Measurements from ENCODE around the gene TSHZ2.

DNA sequence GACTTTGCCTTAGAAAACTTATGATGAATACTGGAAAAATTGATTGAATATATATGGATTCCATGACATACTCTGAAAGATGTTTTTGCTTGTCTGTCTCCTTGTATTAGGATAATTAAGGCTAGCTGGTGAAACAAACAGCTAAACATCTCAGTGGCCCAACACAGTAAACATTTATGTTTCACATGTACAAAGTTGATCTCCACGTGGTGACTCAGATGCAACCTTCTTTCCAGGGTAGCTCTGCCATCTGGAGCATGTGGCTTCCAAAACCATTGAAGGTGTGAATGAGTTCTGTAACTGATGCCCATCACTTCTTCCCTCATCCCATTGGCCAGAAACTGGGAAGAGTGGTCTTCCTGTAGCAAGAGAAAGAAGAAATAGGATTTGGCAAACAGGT is 196.3 kb downstream of the TSHZ2 start:
- TF ChIP-seq CHD1 (IDR thresholded peaks at IDR 0.05; ENCODE audit: low read depth, low read length), result no peak
- TF ChIP-seq CTCF (conservative IDR thresholded peaks at IDR 0.05; ENCODE audit: low read depth, low read length), result no peak
- TF ChIP-seq SMC3 (IDR thresholded peaks at IDR 0.05; ENCODE audit: low read depth, low read length), result no peak
- TF ChIP-seq POLR2A (IDR thresholded peaks at IDR 0.05; ENCODE audit: low read depth, low read length), result no peak
- no peak for TF ChIP-seq USF2 (IDR thresholded peaks at IDR 0.05; ENCODE audit: low read depth, low read length)
- no peak for TF ChIP-seq MAFK (IDR thresholded peaks at IDR 0.05; ENCODE audit: low read depth, low read length)
- TF ChIP-seq BHLHE40 (IDR thresholded peaks at IDR 0.05; ENCODE audit: low read depth, low read length), result no peak
- TF ChIP-seq CEBPB (IDR thresholded peaks at IDR 0.05; ENCODE audit: low read depth, low read length), result no peak
- TF ChIP-seq MXI1 (IDR thresholded peaks at IDR 0.05; ENCODE audit: borderline replicate concordance, low read depth, low read length), result no peak
- no peak for TF ChIP-seq RAD21 (IDR thresholded peaks at IDR 0.05; ENCODE audit: low read length)
- TF ChIP-seq NFE2L2 (IDR thresholded peaks at IDR 0.05; ENCODE audit: low read depth, low read length), result no peak
- TF ChIP-seq RCOR1 (IDR thresholded peaks at IDR 0.05; ENCODE audit: insufficient replicate concordance, low read length), result no peak
- TF ChIP-seq, protein P1, sequence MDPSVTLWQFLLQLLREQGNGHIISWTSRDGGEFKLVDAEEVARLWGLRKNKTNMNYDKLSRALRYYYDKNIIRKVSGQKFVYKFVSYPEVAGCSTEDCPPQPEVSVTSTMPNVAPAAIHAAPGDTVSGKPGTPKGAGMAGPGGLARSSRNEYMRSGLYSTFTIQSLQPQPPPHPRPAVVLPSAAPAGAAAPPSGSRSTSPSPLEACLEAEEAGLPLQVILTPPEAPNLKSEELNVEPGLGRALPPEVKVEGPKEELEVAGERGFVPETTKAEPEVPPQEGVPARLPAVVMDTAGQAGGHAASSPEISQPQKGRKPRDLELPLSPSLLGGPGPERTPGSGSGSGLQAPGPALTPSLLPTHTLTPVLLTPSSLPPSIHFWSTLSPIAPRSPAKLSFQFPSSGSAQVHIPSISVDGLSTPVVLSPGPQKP (IDR thresholded peaks at IDR 0.05; ENCODE audit: borderline replicate concordance, low read depth, low read length), result no peak
- no peak for TF ChIP-seq MAZ (IDR thresholded peaks at IDR 0.05; ENCODE audit: borderline replicate concordance, low read depth, low read length)

Measured in IMR-90 (cell line).